HEK293 (cell line): ENCODE results near the gene SYNGR3.

Experiments
- ATF2 ChIP-seq: fragments of 450-650 bp; formaldehyde crosslinking; IDR thresholded peaks from 2 replicates; pipeline ENCODE4 v1.5.1; 2016; ENCODE audit warnings: missing biosample characterization, missing genetic modification characterization, low read depth
- HOXA7 ChIP-seq: sonication (generic); formaldehyde crosslinking; IDR thresholded peaks from 2 replicates; pipeline ENCODE4 v1.8.1; 2022; ENCODE audit warnings: missing genetic modification reagents, borderline replicate concordance
- KLF7 ChIP-seq: fragments of 450-650 bp; formaldehyde crosslinking; IDR thresholded peaks from 2 replicates; pipeline ENCODE4 v1.5.1; 2016; ENCODE audit warnings: missing biosample characterization, missing genetic modification characterization, borderline replicate concordance
- MEIS1 ChIP-seq: sonication (generic); formaldehyde crosslinking; IDR thresholded peaks from 2 replicates; pipeline ENCODE4 v1.8.1; 2022; ENCODE audit warnings: missing genetic modification reagents, mild to moderate bottlenecking, borderline replicate concordance
- OSR2 ChIP-seq: fragments of 450-650 bp; formaldehyde crosslinking; IDR thresholded peaks from 2 replicates; pipeline ENCODE4 v1.5.1; 2016; ENCODE audit warnings: missing biosample characterization, missing genetic modification characterization
- PRDM2 ChIP-seq: fragments of 450-650 bp; formaldehyde crosslinking; IDR thresholded peaks from 2 replicates; pipeline ENCODE4 v1.5.1; 2016; ENCODE audit warnings: missing biosample characterization, missing genetic modification characterization, borderline replicate concordance
- TRIM28 ChIP-seq: IDR thresholded peaks from 2 replicates; pipeline ENCODE4 v1.6.1; 2011; ENCODE audit warnings: low read length, control low read depth, borderline replicate concordance
- ZNF133 ChIP-seq: fragments of 450-650 bp; formaldehyde crosslinking; IDR thresholded peaks from 2 replicates; pipeline ENCODE4 v1.5.1; 2016; ENCODE audit warnings: missing biosample characterization, missing genetic modification characterization
- ZNF140 ChIP-seq: fragments of 450-650 bp; formaldehyde crosslinking; IDR thresholded peaks from 2 replicates; pipeline ENCODE4 v1.5.1; 2016; ENCODE audit warnings: missing biosample characterization, missing genetic modification characterization
- ZNF221 ChIP-seq: fragments of 450-650 bp; formaldehyde crosslinking; IDR thresholded peaks from 2 replicates; pipeline ENCODE4 v1.5.1; 2017; ENCODE audit warnings: missing biosample characterization, missing genetic modification characterization, borderline replicate concordance
- ZNF23 ChIP-seq: fragments of 450-650 bp; formaldehyde crosslinking; IDR thresholded peaks from 2 replicates; pipeline ENCODE4 v1.5.1; 2016; ENCODE audit warnings: missing biosample characterization, missing genetic modification characterization, borderline replicate concordance
- ZNF239 ChIP-seq: fragments of 450-650 bp; formaldehyde crosslinking; IDR thresholded peaks from 2 replicates; pipeline ENCODE4 v1.5.1; 2016; ENCODE audit warnings: missing biosample characterization, missing genetic modification characterization
- ZNF274 ChIP-seq, 2 experiments: fragments of 200-500 bp in 1 of 2; fragments of 450-650 bp in 1 of 2; sonication (Bioruptor generic) in 1 of 2; formaldehyde crosslinking in 1 of 2; IDR thresholded peaks; 2 replicates each; pipeline versions ENCODE4 v1.5.1 to v1.6.1; 2014 to 2016; ENCODE audit warnings: borderline replicate concordance in 1 of 2, inconsistent platforms in 1 of 2, low read length in 1 of 2, missing biosample characterization in 1 of 2, missing genetic modification characterization in 1 of 2
- ZNF366 ChIP-seq: fragments of 450-650 bp; formaldehyde crosslinking; conservative IDR thresholded peaks from 2 replicates; pipeline ENCODE4 v1.5.1; 2016; ENCODE audit warnings: missing biosample characterization, missing genetic modification characterization
- ZNF416 ChIP-seq: fragments of 450-650 bp; formaldehyde crosslinking; IDR thresholded peaks from 2 replicates; pipeline ENCODE4 v1.5.1; 2016; ENCODE audit warnings: missing biosample characterization, missing genetic modification characterization
- ZNF426 ChIP-seq: fragments of 450-650 bp; formaldehyde crosslinking; IDR thresholded peaks from 2 replicates; pipeline ENCODE4 v1.5.1; 2017; ENCODE audit warnings: missing biosample characterization, missing genetic modification characterization, mild to moderate bottlenecking, inconsistent platforms, moderate library complexity
- ZNF513 ChIP-seq: fragments of 450-650 bp; IDR thresholded peaks from 2 replicates; pipeline ENCODE4 v1.5.1; 2018; ENCODE audit warnings: missing biosample characterization, missing genetic modification characterization
- ZNF639 ChIP-seq: fragments of 450-650 bp; formaldehyde crosslinking; IDR thresholded peaks from 2 replicates; pipeline ENCODE4 v1.5.1; 2016; ENCODE audit warnings: missing biosample characterization, missing genetic modification characterization
- ZNF76 ChIP-seq: fragments of 450-650 bp; formaldehyde crosslinking; IDR thresholded peaks from 2 replicates; pipeline ENCODE4; 2016; ENCODE audit warnings: low read depth, missing biosample characterization, missing genetic modification characterization, borderline replicate concordance
- ZNF792 ChIP-seq: fragments of 450-650 bp; formaldehyde crosslinking; IDR thresholded peaks from 2 replicates; pipeline ENCODE4 v1.5.1; 2016; ENCODE audit warnings: missing biosample characterization, missing genetic modification characterization
- TF ChIP-seq, protein P1 (sequence below): fragments of 450-650 bp; formaldehyde crosslinking; IDR thresholded peaks from 2 replicates; pipeline ENCODE4 v1.5.1; 2016; ENCODE audit warnings: missing biosample characterization, missing genetic modification characterization
- TF ChIP-seq, protein P2 (sequence below): fragments of 450-650 bp; formaldehyde crosslinking; IDR thresholded peaks from 2 replicates; pipeline ENCODE4 v1.5.1; 2016; ENCODE audit warnings: missing biosample characterization, missing genetic modification characterization

SYNGR3 gene

DNA sequence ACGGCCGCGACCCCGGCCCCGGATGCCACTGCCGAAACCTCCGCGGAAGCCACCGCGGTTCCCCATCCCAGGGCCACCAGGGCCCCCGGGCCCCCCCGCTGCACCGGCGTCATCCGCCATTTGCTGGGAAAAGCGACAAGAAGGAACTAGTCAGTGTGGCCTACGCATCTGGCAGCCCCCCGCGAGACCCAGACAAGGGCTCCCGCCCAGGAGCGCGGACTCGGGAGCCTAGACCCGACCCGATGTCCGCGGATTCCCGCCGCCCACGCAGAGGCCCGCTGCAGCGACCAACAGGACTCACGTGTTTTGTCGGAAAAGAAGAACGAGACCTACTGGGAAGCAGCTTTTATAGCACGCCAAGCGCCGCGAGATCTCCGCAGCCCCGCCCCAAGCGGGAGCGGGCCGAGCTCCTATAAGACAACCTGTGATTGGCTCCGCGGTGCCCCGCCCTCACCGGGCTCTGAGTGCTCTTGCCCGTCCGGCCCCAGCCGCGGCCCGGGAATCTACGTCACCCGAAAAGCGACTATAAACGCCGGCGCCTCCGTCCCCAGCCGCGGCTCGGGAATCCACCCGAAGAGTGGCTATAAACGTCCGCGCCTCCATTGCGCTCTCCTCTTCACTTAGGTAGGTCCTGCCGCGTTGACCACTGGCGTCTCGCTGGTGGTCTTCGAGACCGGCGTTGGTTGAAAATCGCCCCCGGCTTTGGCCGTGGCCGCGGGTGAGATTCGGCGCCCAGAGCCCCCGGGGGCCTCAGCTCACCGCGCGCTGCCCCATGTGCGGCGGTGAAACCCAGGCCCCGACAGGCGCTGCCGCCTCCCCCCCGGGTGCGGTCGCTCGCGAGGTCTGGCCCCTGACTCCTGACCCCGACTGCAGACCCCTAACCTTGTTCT is 25.0 kb upstream of the SYNGR3 start, which contains the start of gene RPS2 (continued):
- TF ChIP-seq PRDM2 (no peak), ZNF513 (tag by site-specific recombination) (peak; percentile 46; the same call in 1 of the 2 replicates), ATF2 (tag by site-specific recombination) (peak; percentile 54; the same call in 1 of the 2 replicates), MEIS1 (CRISPR knock-in tag) (no peak), TRIM28 (no peak), ZNF792 (tag by site-specific recombination) (no peak), ZNF366 (peak; percentile 88), ZNF23 (tag by site-specific recombination) (no peak), KLF7 (tag by site-specific recombination) (0 out of 2 replicates have a peak, but pooled peaks have one; percentile 21), ZNF76 (tag by site-specific recombination) (peak; percentile 77; the same call in 1 of the 2 replicates), ZNF274 (IDR thresholded peaks at IDR 0.05; ENCODE audit: low read length) (no peak), ZNF274 (tag by site-specific recombination; IDR thresholded peaks at IDR 0.05; ENCODE audit: borderline replicate concordance) (no peak), ZNF639 (tag by site-specific recombination) (peak; percentile 71), OSR2 (tag by site-specific recombination) (peak; percentile 31; the same call in 1 of the 2 replicates), ZNF426 (tag by site-specific recombination) (no peak), HOXA7 (no peak), ZNF416 (tag by site-specific recombination) (no peak), ZNF239 (tag by site-specific recombination) (peak; percentile 64; the same call in 1 of the 2 replicates), ZNF140 (tag by site-specific recombination) (no peak), ZNF133 (tag by site-specific recombination) (no peak), ZNF221 (no peak)
- TF ChIP-seq, protein P1, sequence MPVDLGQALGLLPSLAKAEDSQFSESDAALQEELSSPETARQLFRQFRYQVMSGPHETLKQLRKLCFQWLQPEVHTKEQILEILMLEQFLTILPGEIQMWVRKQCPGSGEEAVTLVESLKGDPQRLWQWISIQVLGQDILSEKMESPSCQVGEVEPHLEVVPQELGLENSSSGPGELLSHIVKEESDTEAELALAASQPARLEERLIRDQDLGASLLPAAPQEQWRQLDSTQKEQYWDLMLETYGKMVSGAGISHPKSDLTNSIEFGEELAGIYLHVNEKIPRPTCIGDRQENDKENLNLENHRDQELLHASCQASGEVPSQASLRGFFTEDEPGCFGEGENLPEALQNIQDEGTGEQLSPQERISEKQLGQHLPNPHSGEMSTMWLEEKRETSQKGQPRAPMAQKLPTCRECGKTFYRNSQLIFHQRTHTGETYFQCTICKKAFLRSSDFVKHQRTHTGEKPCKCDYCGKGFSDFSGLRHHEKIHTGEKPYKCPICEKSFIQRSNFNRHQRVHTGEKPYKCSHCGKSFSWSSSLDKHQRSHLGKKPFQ (tag by site-specific recombination), result 0 out of 2 replicates have a peak, but pooled peaks have one; percentile 12
- TF ChIP-seq, protein P2, sequence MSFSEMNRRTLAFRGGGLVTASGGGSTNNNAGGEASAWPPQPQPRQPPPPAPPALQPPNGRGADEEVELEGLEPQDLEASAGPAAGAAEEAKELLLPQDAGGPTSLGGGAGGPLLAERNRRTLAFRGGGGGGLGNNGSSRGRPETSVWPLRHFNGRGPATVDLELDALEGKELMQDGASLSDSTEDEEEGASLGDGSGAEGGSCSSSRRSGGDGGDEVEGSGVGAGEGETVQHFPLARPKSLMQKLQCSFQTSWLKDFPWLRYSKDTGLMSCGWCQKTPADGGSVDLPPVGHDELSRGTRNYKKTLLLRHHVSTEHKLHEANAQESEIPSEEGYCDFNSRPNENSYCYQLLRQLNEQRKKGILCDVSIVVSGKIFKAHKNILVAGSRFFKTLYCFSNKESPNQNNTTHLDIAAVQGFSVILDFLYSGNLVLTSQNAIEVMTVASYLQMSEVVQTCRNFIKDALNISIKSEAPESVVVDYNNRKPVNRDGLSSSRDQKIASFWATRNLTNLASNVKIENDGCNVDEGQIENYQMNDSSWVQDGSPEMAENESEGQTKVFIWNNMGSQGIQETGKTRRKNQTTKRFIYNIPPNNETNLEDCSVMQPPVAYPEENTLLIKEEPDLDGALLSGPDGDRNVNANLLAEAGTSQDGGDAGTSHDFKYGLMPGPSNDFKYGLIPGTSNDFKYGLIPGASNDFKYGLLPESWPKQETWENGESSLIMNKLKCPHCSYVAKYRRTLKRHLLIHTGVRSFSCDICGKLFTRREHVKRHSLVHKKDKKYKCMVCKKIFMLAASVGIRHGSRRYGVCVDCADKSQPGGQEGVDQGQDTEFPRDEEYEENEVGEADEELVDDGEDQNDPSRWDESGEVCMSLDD (tag by site-specific recombination), result no peak
